ENCODE results near the gene MTCH2.

Gene MTCH2

GRCh38 chr11:47570651-47571356, 71.6 kb downstream of the MTCH2 start:
- H3K27ac ChIP-seq, result no peak overlapping the region
- TF ChIP-seq CTCF (conservative IDR thresholded peaks at IDR 0.05) (no peak), ZFX (IDR thresholded peaks at IDR 0.05) (no peak)

- TF ChIP-seq CTCF (conservative IDR thresholded peaks at IDR 0.05), result no peak
- no peak for TF ChIP-seq ZFX (IDR thresholded peaks at IDR 0.05)
- no peak overlapping the region for H3K27ac ChIP-seq
Observed at GRCh38 chr11:47569646-47570045, 72.7 kb downstream of the MTCH2 start.
